AG04449 (cell line): ENCODE data around the gene PDE3A.

ENCODE experiments used
- CTCF ChIA-PET: fragments of 350-600 bp; formaldehyde crosslinking; extraction: SDS; loops from one replicate; lab custom pipeline; 2021; ENCODE audit warnings: antibody characterized with exemption; lab: Yijun Ruan, JAX
- POLR2A ChIA-PET: fragments of 400-600, 350-600 bp; formaldehyde crosslinking; extraction: SDS; loops from one replicate; lab custom pipeline; 2020; ENCODE audit warnings: antibody characterized with exemption, inconsistent platforms; lab: Yijun Ruan, JAX
- DNase-seq: peaks from one replicate; pipeline ENCODE4 v3.0.0-alpha.2; 2010; ENCODE audit warnings: low read depth, low spot score
- H3K4me3 ChIP-seq: 2 replicates; pipeline ENCODE4 v1.5.1; 2011; ENCODE audit warnings: low read depth, mild to moderate bottlenecking, control low read depth, low read length
- CTCF ChIP-seq: IDR thresholded peaks from one replicate; pipeline ENCODE4 v1.5.1; 2011; ENCODE audit warnings: mild to moderate bottlenecking, moderate library complexity, low read length, control low read depth, inconsistent platforms; ENCODE audit not compliant: insufficient read depth; ENCODE audit errors: missing control alignments

PDE3A gene

GRCh38 chr12:20657496-20657895 is 289.2 kb downstream of the PDE3A start:
- CTCF ChIA-PET = interaction anchor here (2.0 kb wide), 1 partner anchor 12 kb away, joined by 10 read pairs; no protein-coding TSS in a partner anchor
- TF ChIP-seq CTCF = no peak
- POLR2A ChIA-PET = no interaction called here

GRCh38 chr12:20681334-20681733 is 313.0 kb downstream of the PDE3A start:
- ChIA-PET POLR2A (no interaction called here), CTCF (interaction anchor here (1.1 kb wide), 1 partner anchor 34 kb away, joined by 3 read pairs; no protein-coding TSS in a partner anchor)
- no peak for TF ChIP-seq CTCF
- no peak overlapping the region for H3K4me3 ChIP-seq
- DNase-seq = no peak

More at GRCh38 chr12:20657496-20657895, 289.2 kb downstream of the PDE3A start:
- no peak overlapping the region for H3K4me3 ChIP-seq
- no peak for DNase-seq

- ChIA-PET CTCF (no interaction called here), POLR2A (no interaction called here)
- no peak for TF ChIP-seq CTCF
- DNase-seq = no peak
- no peak within 1 kb of the TSS for H3K4me3 ChIP-seq
Measured at GRCh38 chr12:20695232-20695631, 326.9 kb downstream of the PDE3A start, which contains the start of gene SLCO1C1. Gene SLCO1C1 (plus strand): TSS chr12:20695332. CDS start chr12:20699577, 4,245 bp downstream.

GRCh38 chr12:20696181-20696905 is 328.0 kb downstream of the PDE3A start:
- no peak overlapping the region for H3K4me3 ChIP-seq
- CTCF ChIA-PET = no interaction called here
- no peak for DNase-seq
- POLR2A ChIA-PET = no interaction called here
- no peak for TF ChIP-seq CTCF

- DNase-seq = no peak
- H3K4me3 ChIP-seq = no peak overlapping the region
- ChIA-PET POLR2A (no interaction called here), CTCF (no interaction called here)
- no peak for TF ChIP-seq CTCF
Measured at GRCh38 chr12:20701106-20701505, 332.8 kb downstream of the PDE3A start.

- POLR2A ChIA-PET = no interaction called here
- CTCF ChIA-PET = interaction anchor here (1.0 kb wide), 1 partner anchor 10 kb away, joined by 4 read pairs; no protein-coding TSS in a partner anchor
- no peak overlapping the region for H3K4me3 ChIP-seq
- TF ChIP-seq CTCF = no peak
- no peak for DNase-seq
Measured at GRCh38 chr12:20704860-20705259, 336.5 kb downstream of the PDE3A start.
